GM12878 (cell line): Measurements from ENCODE around the gene TNFRSF1B. TPM values are rescaled to one million over a fixed set of nuclear protein-coding genes. Genes with fewer than 3 reads are reported as not detected.

Experiments used
- CBFB ChIP-seq: IDR thresholded peaks from 2 replicates; pipeline ENCODE4 v1.6.1; 2016; ENCODE audit warnings: antibody characterized with exemption, low read depth
- HDAC2 ChIP-seq: fragments of 200-600 bp; sonication (generic); IDR thresholded peaks from 2 replicates; pipeline ENCODE4 v1.6.1; 2017
- IKZF2 ChIP-seq, 2 experiments: fragments of 450-650 bp; IDR thresholded peaks; 2 replicates each; pipeline ENCODE4 v1.6.1; 2017; ENCODE audit warnings: mild to moderate bottlenecking in 2 of 2, moderate library complexity in 2 of 2
- JUNB ChIP-seq: IDR thresholded peaks from 2 replicates; pipeline ENCODE4 v1.6.1; 2016; ENCODE audit warnings: antibody characterized with exemption, mild to moderate bottlenecking
- MLLT1 ChIP-seq: fragments of 450-650 bp; IDR thresholded peaks from 2 replicates; pipeline ENCODE4 v1.6.1; 2016; ENCODE audit warnings: mild to moderate bottlenecking
- NFXL1 ChIP-seq: fragments of 450-650 bp; IDR thresholded peaks from 2 replicates; pipeline ENCODE4 v1.6.1; 2017; ENCODE audit warnings: antibody characterized with exemption, mild to moderate bottlenecking, borderline replicate concordance
- NR2F1 ChIP-seq: fragments of 450-650 bp; conservative IDR thresholded peaks from 2 replicates; pipeline ENCODE4 v1.6.1; 2017; ENCODE audit warnings: mild to moderate bottlenecking
- PAX8 ChIP-seq: fragments of 450-650 bp; IDR thresholded peaks from 2 replicates; pipeline ENCODE4 v1.6.1; 2017; ENCODE audit warnings: mild to moderate bottlenecking, moderate library complexity
- RB1 ChIP-seq: fragments of 450-650 bp; formaldehyde crosslinking; IDR thresholded peaks from 2 replicates; pipeline ENCODE4 v1.6.1; 2017; ENCODE audit warnings: mild to moderate bottlenecking, borderline replicate concordance
- RELB ChIP-seq: fragments of 450-650 bp; IDR thresholded peaks from 2 replicates; pipeline ENCODE4 v1.6.1; 2017; ENCODE audit warnings: low read depth, mild to moderate bottlenecking, moderate library complexity
- SIX5 ChIP-seq: IDR thresholded peaks from 2 replicates; pipeline ENCODE4 v1.6.1; 2011; ENCODE audit warnings: mild to moderate bottlenecking, low read depth, low read length, moderate library complexity; ENCODE audit not compliant: severe bottlenecking
- SMAD5 ChIP-seq: IDR thresholded peaks from 2 replicates; pipeline ENCODE4 v1.6.1; 2016; ENCODE audit warnings: antibody characterized with exemption, low read depth
- SREBF2 ChIP-seq: IDR thresholded peaks from 2 replicates; pipeline ENCODE4 v1.6.1; 2012; ENCODE audit warnings: mild to moderate bottlenecking, low read length
- TCF12 ChIP-seq: IDR thresholded peaks from 2 replicates; pipeline ENCODE4 v1.6.1; 2011; ENCODE audit warnings: low read depth, mild to moderate bottlenecking, low read length
- USF2 ChIP-seq: IDR thresholded peaks from 2 replicates; pipeline ENCODE4 v1.6.1; 2011; ENCODE audit warnings: low read depth, low read length, improper control_type of control experiment, borderline replicate concordance
- ZBTB40 ChIP-seq: fragments of 450-650 bp; IDR thresholded peaks from 2 replicates; pipeline ENCODE4 v1.6.1; 2016; ENCODE audit warnings: mild to moderate bottlenecking, moderate library complexity, borderline replicate concordance
- polyA plus RNA-seq, 11 experiments: library from polyadenylated mRNA; depleted of rRNA in 4 of 11; unstranded in 6 of 11; stranded (reverse) in 5 of 11; fragments of >200 nt; fragmentation: Nextera tagmentation in 4 of 11; fragmentation: Illumina TruSeq in 1 of 11; extraction: Ambion mirVana in 4 of 11; extraction: Trizol in 1 of 11; gene quantifications; 1 replicate in 1 of 11; 2 replicates in 10 of 11; pipeline versions ENCODE4 v1.2.1 to v1.2.3, GENCODE V29; 2011 to 2016; ENCODE audit warnings: inconsistent platforms in 2 of 11, missing spikeins in 2 of 11, low read depth in 1 of 11
- total RNA-seq, 4 experiments: library from RNA; depleted of rRNA in 3 of 4; stranded (reverse); fragments of >200 nt in 3 of 4; fragmentation: Illumina TruSeq in 1 of 4; extraction: Trizol in 1 of 4; gene quantifications; 2 replicates each; pipeline versions ENCODE4 v1.2.1 to v1.2.3, GENCODE V29; 2013 to 2021
- TF ChIP-seq, protein P1 (sequence below): fragments of 450-650 bp; IDR thresholded peaks from 2 replicates; pipeline ENCODE4 v1.6.1; 2017; ENCODE audit warnings: mild to moderate bottlenecking, low read depth, inconsistent platforms; ENCODE audit not compliant: poor library complexity, severe bottlenecking
- TF ChIP-seq, protein P2 (sequence below): fragments of 450-650 bp; IDR thresholded peaks from 2 replicates; pipeline ENCODE4 v1.6.1; 2014; ENCODE audit warnings: mild to moderate bottlenecking

The TNFRSF1B gene
- total and polyA plus RNA-seq, 10 of the 15 experiments (the other 5 are each of a cell fraction or from before 2014, with no cell fraction given), result 10.1 to 87.2 (median 37.3) TPM

- TF ChIP-seq RELB (peak; percentile 39; the same call in 1 of the 2 replicates), NR2F1 (peak; percentile 42; the same call in 1 of the 2 replicates), JUNB (no peak), NFXL1 (no peak), USF2 (no peak; the same call in 1 of the 2 replicates), TCF12 (0 out of 2 replicates have a peak, but pooled peaks have one; percentile 37), SREBF2 (no peak), PAX8 (no peak), IKZF2 (IDR thresholded peaks at IDR 0.05) (peak; percentile 30 to 37; a peak in 2 of 4 replicates), SMAD5 (no peak), HDAC2 (no peak), CBFB (no peak), SIX5 (no peak), MLLT1 (0 out of 2 replicates have a peak, but pooled peaks have one; percentile 14), ZBTB40 (no peak), RB1 (no peak)
- TF ChIP-seq, protein P1, sequence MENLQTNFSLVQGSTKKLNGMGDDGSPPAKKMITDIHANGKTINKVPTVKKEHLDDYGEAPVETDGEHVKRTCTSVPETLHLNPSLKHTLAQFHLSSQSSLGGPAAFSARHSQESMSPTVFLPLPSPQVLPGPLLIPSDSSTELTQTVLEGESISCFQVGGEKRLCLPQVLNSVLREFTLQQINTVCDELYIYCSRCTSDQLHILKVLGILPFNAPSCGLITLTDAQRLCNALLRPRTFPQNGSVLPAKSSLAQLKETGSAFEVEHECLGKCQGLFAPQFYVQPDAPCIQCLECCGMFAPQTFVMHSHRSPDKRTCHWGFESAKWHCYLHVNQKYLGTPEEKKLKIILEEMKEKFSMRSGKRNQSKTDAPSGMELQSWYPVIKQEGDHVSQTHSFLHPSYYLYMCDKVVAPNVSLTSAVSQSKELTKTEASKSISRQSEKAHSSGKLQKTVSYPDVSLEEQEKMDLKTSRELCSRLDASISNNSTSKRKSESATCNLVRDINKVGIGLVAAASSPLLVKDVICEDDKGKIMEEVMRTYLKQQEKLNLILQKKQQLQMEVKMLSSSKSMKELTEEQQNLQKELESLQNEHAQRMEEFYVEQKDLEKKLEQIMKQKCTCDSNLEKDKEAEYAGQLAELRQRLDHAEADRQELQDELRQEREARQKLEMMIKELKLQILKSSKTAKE, result no peak
- TF ChIP-seq, protein P2, sequence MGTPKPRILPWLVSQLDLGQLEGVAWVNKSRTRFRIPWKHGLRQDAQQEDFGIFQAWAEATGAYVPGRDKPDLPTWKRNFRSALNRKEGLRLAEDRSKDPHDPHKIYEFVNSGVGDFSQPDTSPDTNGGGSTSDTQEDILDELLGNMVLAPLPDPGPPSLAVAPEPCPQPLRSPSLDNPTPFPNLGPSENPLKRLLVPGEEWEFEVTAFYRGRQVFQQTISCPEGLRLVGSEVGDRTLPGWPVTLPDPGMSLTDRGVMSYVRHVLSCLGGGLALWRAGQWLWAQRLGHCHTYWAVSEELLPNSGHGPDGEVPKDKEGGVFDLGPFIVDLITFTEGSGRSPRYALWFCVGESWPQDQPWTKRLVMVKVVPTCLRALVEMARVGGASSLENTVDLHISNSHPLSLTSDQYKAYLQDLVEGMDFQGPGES, result no peak
Measured at GRCh38 chr1:12148958-12149790, 17.6 kb upstream of the TNFRSF1B start (continued).
